Spinal cord (tissue), 10 donors: ENCODE data around the gene PDIK1L. TPM values are rescaled to one million over a fixed set of nuclear protein-coding genes. Genes with fewer than 3 reads are reported as not detected.

Experiments
- DNase-seq, 6 donors: peaks; one replicate each; pipeline versions ENCODE4 v3.0.0 to v3.0.0-alpha.2; 2013 to 2015; ENCODE audit warnings: low spot score in 6 of 6, low read depth in 4 of 6
- H3K27ac ChIP-seq: one replicate; pipeline ENCODE4 v1.5.1; 2013; ENCODE audit warnings: low read depth, low read length, control low read depth
- H3K27me3 ChIP-seq: one replicate; pipeline ENCODE4 v1.6.1; 2013; ENCODE audit warnings: low read length; ENCODE audit not compliant: control insufficient read depth, insufficient read depth
- H3K36me3 ChIP-seq: one replicate; pipeline ENCODE4 v1.6.1; 2013; ENCODE audit warnings: low read length; ENCODE audit not compliant: control insufficient read depth, insufficient read depth
- H3K4me1 ChIP-seq: one replicate; pipeline ENCODE4 v1.6.1; 2013; ENCODE audit warnings: low read length; ENCODE audit not compliant: control insufficient read depth, insufficient read depth
- H3K4me3 ChIP-seq: one replicate; pipeline ENCODE4 v1.5.1; 2013; ENCODE audit warnings: low read depth, low read length, control low read depth
- H3K9me3 ChIP-seq: one replicate; pipeline ENCODE4 v1.6.1; 2013; ENCODE audit warnings: low read length; ENCODE audit not compliant: control insufficient read depth, insufficient read depth
- WGBS: methylation state at CpG from one replicate; pipeline ENCODE4 v1.1.5; 2013; ENCODE audit warnings: missing lambda C conversion rate; ENCODE audit not compliant: insufficient coverage; 5-methylcytosine and 5-hydroxymethylcytosine counted together
- long read RNA-seq, 4 donors: transcript quantifications; one replicate each; lab custom pipeline, GENCODE V29; 2026
- polyA plus RNA-seq, 2 donors: library from polyadenylated mRNA; unstranded; fragments of 120-200 nt; gene quantifications; one replicate each; pipeline ENCODE4 v1.2.1, GENCODE V29; 2013; ENCODE audit not compliant: insufficient read length in 2 of 2
- total RNA-seq, 2 donors: library from RNA; depleted of rRNA in 1 of 2; stranded (reverse); fragments of 120-200 nt in 1 of 2; fragments of >200 nt in 1 of 2; gene quantifications; one replicate each; pipeline versions ENCODE4 v1.2.3 to v1.2.4, GENCODE V29; 2013 to 2014
- donor health status: healthy.

The PDIK1L gene
- 10 to 100 TPM; 15.1 to 24.8 TPM for total RNA-seq
- 10 to 100 TPM; 21.6 to 28.8 TPM for polyA plus RNA-seq
- long read RNA-seq, donor 1, transcript PDIK1L-201 (3 exons, 2,566 nt) = major isoform, 7 of 7 reads
- long read RNA-seq, donor 1, partial matches to known transcripts = 0 of 7 reads
- long read RNA-seq, donor 1, other reads (novel, unspliced or antisense) = 0 of 7 reads
- long read RNA-seq, donor 2, full-length matches to known transcripts = 5 of 5 reads
- long read RNA-seq, donor 2, partial matches to known transcripts = 0 of 5 reads
- long read RNA-seq, donor 2, other reads (novel, unspliced or antisense) = 0 of 5 reads
- long read RNA-seq, donor 3, full-length matches to known transcripts = 2 of 2 reads
- long read RNA-seq, donor 3, partial matches to known transcripts = 0 of 2 reads
- long read RNA-seq, donor 3, other reads (novel, unspliced or antisense) = 0 of 2 reads
- long read RNA-seq, donor 4, full-length matches to known transcripts = 6 of 6 reads
- long read RNA-seq, donor 4, partial matches to known transcripts = 0 of 6 reads
- long read RNA-seq, donor 4, other reads (novel, unspliced or antisense) = 0 of 6 reads

GRCh38 chr1:26111530-26112406, at the start of gene PDIK1L:
Gene PDIK1L (plus strand): TSS chr1:26111824. CDS start chr1:26114309, 2,485 bp downstream.
- WGBS = under 1% methylated on average over 94 of the region's 96 CpGs
- Histone ChIP-seq H3K4me1 (peaks cover 6% of the 10 kb centered on the region), H3K4me3 (peak within 1 kb of the TSS; percentile 97), H3K9me3 (no peaks in the 10 kb centered on the region), H3K27ac (peak within 1 kb of the TSS; percentile 94), H3K27me3 (no peaks in the 10 kb centered on the region), H3K36me3 (peaks cover 13% of the 10 kb centered on the region)
- peak; percentile 87 to 99 (median 93) for DNase-seq

- Histone ChIP-seq H3K4me1 (no peaks in the 10 kb centered on the region), H3K36me3 (no peaks in the 10 kb centered on the region), H3K27ac (no peak overlapping the region), H3K4me3 (no peak overlapping the region), H3K9me3 (no peaks in the 10 kb centered on the region), H3K27me3 (peaks cover 6% of the 10 kb centered on the region)
- 88% methylated on average over 3 of the region's 3 CpGs for WGBS
- DNase-seq = no peak
These were observed 47.1 kb upstream of the PDIK1L start for GRCh38 chr1:26064553-26064952.

GRCh38 chr1:26066160-26066559, 45.5 kb upstream of the PDIK1L start:
- Histone ChIP-seq H3K27me3 (no peaks in the 10 kb centered on the region), H3K27ac (no peak overlapping the region), H3K4me3 (no peak overlapping the region), H3K9me3 (no peaks in the 10 kb centered on the region), H3K36me3 (no peaks in the 10 kb centered on the region), H3K4me1 (no peaks in the 10 kb centered on the region)
- no peak for DNase-seq
- 89% methylated on average over 15 of the region's 15 CpGs for whole genome bisulfite sequencing

- Histone ChIP-seq H3K4me3 (no peak overlapping the region), H3K36me3 (no peaks in the 10 kb centered on the region), H3K27me3 (no peaks in the 10 kb centered on the region), H3K27ac (no peak overlapping the region), H3K4me1 (no peaks in the 10 kb centered on the region), H3K9me3 (no peaks in the 10 kb centered on the region)
- DNase-seq = no peak
- WGBS = 100% methylated on average over 1 of the region's 4 CpGs
These were observed 44.8 kb upstream of the PDIK1L start for GRCh38 chr1:26066857-26067256.

GRCh38 chr1:26067432-26067911, 44.2 kb upstream of the PDIK1L start, which contains the start of gene TRIM63:
Gene TRIM63 (minus strand): TSS chr1:26067630. CDS start chr1:26067494, 136 bp downstream.
- 44% methylated on average over 9 of the region's 9 CpGs for WGBS
- Histone ChIP-seq H3K4me1 (no peaks in the 10 kb centered on the region), H3K27me3 (no peaks in the 10 kb centered on the region), H3K27ac (no peak within 1 kb of the TSS), H3K36me3 (no peaks in the 10 kb centered on the region), H3K9me3 (no peaks in the 10 kb centered on the region), H3K4me3 (no peak within 1 kb of the TSS)
- no peak for DNase-seq

GRCh38 chr1:26069941-26070295, 41.7 kb upstream of the PDIK1L start:
- peaks cover 3% of the 10 kb centered on the region for H3K4me1 ChIP-seq
- no peaks in the 10 kb centered on the region for H3K9me3 ChIP-seq
- no peaks in the 10 kb centered on the region for H3K27me3 ChIP-seq
- no CpG with 5 or more reads among the region's 1 CpG for WGBS
- no peak for DNase-seq
- no peak overlapping the region for H3K27ac ChIP-seq
- H3K4me3 ChIP-seq = no peak overlapping the region
- no peaks in the 10 kb centered on the region for H3K36me3 ChIP-seq

- Histone ChIP-seq H3K36me3 (no peaks in the 10 kb centered on the region), H3K27ac (no peak overlapping the region), H3K9me3 (no peaks in the 10 kb centered on the region), H3K4me3 (no peak overlapping the region), H3K4me1 (peaks cover 3% of the 10 kb centered on the region), H3K27me3 (no peaks in the 10 kb centered on the region)
- 100% methylated on average over 2 of the region's 4 CpGs for WGBS
- DNase-seq = peak in 1 of 6 donors; percentile 62
These were observed 41.2 kb upstream of the PDIK1L start for GRCh38 chr1:26070296-26070962.

GRCh38 chr1:26070963-26071342, 40.7 kb upstream of the PDIK1L start:
- 90% methylated on average over 4 of the region's 6 CpGs for WGBS

GRCh38 chr1:26072305-26072704, 39.3 kb upstream of the PDIK1L start:
- no peaks in the 10 kb centered on the region for H3K27me3 ChIP-seq
- no peaks in the 10 kb centered on the region for H3K9me3 ChIP-seq
- no peak overlapping the region for H3K4me3 ChIP-seq
- no peaks in the 10 kb centered on the region for H3K36me3 ChIP-seq
- H3K4me1 ChIP-seq = peaks cover 3% of the 10 kb centered on the region
- no peak overlapping the region for H3K27ac ChIP-seq
- DNase-seq = no peak
- 53% methylated on average over 5 of the region's 6 CpGs for WGBS

More at GRCh38 chr1:26070963-26071342, 40.7 kb upstream of the PDIK1L start:
- Histone ChIP-seq H3K36me3 (no peaks in the 10 kb centered on the region), H3K27ac (no peak overlapping the region), H3K9me3 (no peaks in the 10 kb centered on the region), H3K4me1 (peaks cover 3% of the 10 kb centered on the region), H3K27me3 (no peaks in the 10 kb centered on the region), H3K4me3 (no peak overlapping the region)
- no peak for DNase-seq
